HG03432 (cell line): ENCODE results near the gene TMEM51.

Experiments used
- ATAC-seq: cut with Tn5 transposase; IDR thresholded peaks from one replicate; pipeline ENCODE4 v1.9.1; 2021; ENCODE audit warnings: mild to moderate bottlenecking, moderate library complexity; ENCODE audit not compliant: unreplicated experiment

The TMEM51 gene

GRCh38 chr1:15264769-15265168 lies 111.2 kb downstream of the TMEM51 start:
- ATAC-seq: no peak
